ENCODE results near the gene GNRHR.

The GNRHR gene

GRCh38 chr4:67694662-67695061, 59.5 kb downstream of the GNRHR start:
- H3K4me1 ChIP-seq (ENCODE audit: control insufficient read depth, insufficient read depth, low read length) = peaks cover 2% of the 10 kb centered on the region
- peaks cover 6% of the 10 kb centered on the region for H3K36me3 ChIP-seq (ENCODE audit: control insufficient read depth, insufficient read depth, low read length)
- H3K9ac ChIP-seq (ENCODE audit: low read depth, low read length) = no peak overlapping the region
- H3K9me3 ChIP-seq (ENCODE audit: control insufficient read depth, insufficient read depth, low read length) = no peaks in the 10 kb centered on the region
- no peaks in the 10 kb centered on the region for H3K27me3 ChIP-seq (ENCODE audit: control insufficient read depth, insufficient read depth, low read length)
- H3K4me3 ChIP-seq (ENCODE audit: low read depth, low read length) = no peak overlapping the region

GRCh38 chr4:67691328-67691727, 62.9 kb downstream of the GNRHR start:
- H3K4me3 ChIP-seq (ENCODE audit: low read depth, low read length) = no peak overlapping the region
- no peaks in the 10 kb centered on the region for H3K9me3 ChIP-seq (ENCODE audit: control insufficient read depth, insufficient read depth, low read length)
- peaks cover 6% of the 10 kb centered on the region for H3K36me3 ChIP-seq (ENCODE audit: control insufficient read depth, insufficient read depth, low read length)
- H3K27me3 ChIP-seq (ENCODE audit: control insufficient read depth, insufficient read depth, low read length) = no peaks in the 10 kb centered on the region
- no peak overlapping the region for H3K9ac ChIP-seq (ENCODE audit: low read depth, low read length)
- no peaks in the 10 kb centered on the region for H3K4me1 ChIP-seq (ENCODE audit: control insufficient read depth, insufficient read depth, low read length)

Measured in iPS-15b (cell line).